GM23338 (cell line): Measurements from ENCODE around the gene NR5A2. TPM values are rescaled to one million over a fixed set of nuclear protein-coding genes. Genes with fewer than 3 reads are reported as not detected.

Experiments
- ATAC-seq: fragments of 200-7000 bp; cut with Tn5 transposase; 3 replicates; pipeline ENCODE4 v1.9.1; 2020
- DNase-seq: peaks from one replicate; pipeline ENCODE4 v3.0.0-alpha.2; 2015; ENCODE audit warnings: low spot score
- H2AFZ ChIP-seq: fragments of 200-600 bp; sonication (generic); 2 replicates; pipeline ENCODE4 v1.8.0; 2016; ENCODE audit warnings: antibody characterized with exemption, mild to moderate bottlenecking, moderate library complexity
- H3F3A ChIP-seq: fragments of 200-600 bp; sonication (generic); replicated peaks from 2 replicates; pipeline ENCODE4 v1.8.0; 2017; ENCODE audit warnings: antibody characterized with exemption, mixed run types, low read depth
- H3K27ac ChIP-seq: fragments of 200-600 bp; sonication (generic); 2 replicates; pipeline ENCODE4 v1.6.1; 2016; ENCODE audit warnings: low read depth
- H3K27me3 ChIP-seq: fragments of 200-600 bp; sonication (generic); 2 replicates; pipeline ENCODE4 v1.8.0; 2016; ENCODE audit warnings: mild to moderate bottlenecking, mixed run types, moderate library complexity; ENCODE audit not compliant: insufficient read depth
- H3K36me3 ChIP-seq: fragments of 200-600 bp; sonication (generic); 2 replicates; pipeline ENCODE4 v1.8.0; 2016; ENCODE audit warnings: mild to moderate bottlenecking; ENCODE audit not compliant: insufficient read depth
- H3K4me1 ChIP-seq: fragments of 200-600 bp; sonication (generic); 2 replicates; pipeline ENCODE4 v1.8.0; 2016; ENCODE audit warnings: mild to moderate bottlenecking, moderate library complexity; ENCODE audit not compliant: insufficient read depth
- H3K4me2 ChIP-seq: fragments of 200-600 bp; sonication (generic); 2 replicates; pipeline ENCODE4 v1.7.1; 2017; ENCODE audit warnings: mixed run types
- H3K4me3 ChIP-seq: fragments of 200-600 bp; sonication (generic); 2 replicates; pipeline ENCODE4 v1.6.1; 2016; ENCODE audit warnings: mixed run types
- H3K79me2 ChIP-seq: fragments of 200-600 bp; sonication (generic); replicated peaks from 2 replicates; pipeline ENCODE4 v1.8.0; 2017; ENCODE audit warnings: mild to moderate bottlenecking; ENCODE audit not compliant: insufficient read depth
- H3K9me2 ChIP-seq: fragments of 200-600 bp; sonication (generic); 2 replicates; pipeline ENCODE4 v1.8.0; 2017; ENCODE audit not compliant: insufficient read depth
- H4K20me1 ChIP-seq: fragments of 200-600 bp; sonication (generic); replicated peaks from 2 replicates; pipeline ENCODE4 v1.8.0; 2017; ENCODE audit warnings: mild to moderate bottlenecking; ENCODE audit not compliant: insufficient read depth
- H3K27ac Mint-ChIP-seq: 2 replicates; pipeline ENCODE4 v1.8.0; 2020; ENCODE audit warnings: inconsistent platforms, mild to moderate bottlenecking, moderate library complexity, mixed read lengths
- H3K27me3 Mint-ChIP-seq: 3 replicates; pipeline ENCODE4 v1.8.0; 2022; ENCODE audit warnings: low read depth, mild to moderate bottlenecking, moderate library complexity, mixed read lengths, inconsistent platforms; ENCODE audit not compliant: insufficient read depth, poor library complexity
- H3K36me3 Mint-ChIP-seq: 3 replicates; pipeline ENCODE4 v1.8.0; 2021; ENCODE audit warnings: low read depth, mild to moderate bottlenecking, inconsistent platforms, moderate library complexity, mixed read lengths
- H3K4me1 Mint-ChIP-seq: 3 replicates; pipeline ENCODE4 v1.8.0; 2020; ENCODE audit warnings: mild to moderate bottlenecking, inconsistent platforms, mixed read lengths
- H3K4me3 Mint-ChIP-seq: 3 replicates; pipeline ENCODE4 v1.8.0; 2021; ENCODE audit warnings: moderate library complexity, mild to moderate bottlenecking, inconsistent platforms, mixed read lengths
- H3K9me3 Mint-ChIP-seq: 3 replicates; pipeline ENCODE4 v1.8.0; 2020; ENCODE audit warnings: moderate library complexity, mild to moderate bottlenecking, inconsistent platforms, mixed read lengths
- CREB1 ChIP-seq: fragments of 250-450 bp; sonication (Bioruptor Pico); IDR thresholded peaks from 2 replicates; pipeline ENCODE4 v1.5.0; 2020; ENCODE audit warnings: low read depth, mild to moderate bottlenecking, moderate library complexity
- CTCF ChIP-seq, 2 experiments: fragments of 200-600 bp in 1 of 2; sonication (generic) in 1 of 2; conservative IDR thresholded peaks; 2 replicates each; pipeline versions ENCODE4 v1.5.1 to v1.6.1; 2016 to 2017; ENCODE audit warnings: antibody characterized with exemption in 2 of 2, low read depth in 2 of 2, mild to moderate bottlenecking in 2 of 2, moderate library complexity in 1 of 2
- ETS1 ChIP-seq: IDR thresholded peaks from 2 replicates; pipeline ENCODE4 v1.6.1; 2016; ENCODE audit warnings: antibody characterized with exemption
- EZH2 ChIP-seq: fragments of 200-600 bp; sonication (generic); IDR thresholded peaks from one replicate; pipeline ENCODE4 v1.8.0; 2017; ENCODE audit warnings: antibody characterized with exemption, mild to moderate bottlenecking, low read depth; ENCODE audit not compliant: unreplicated experiment
- EZH2phosphoT487 ChIP-seq: fragments of 200-600 bp; sonication (generic); IDR thresholded peaks from one replicate; pipeline ENCODE4 v1.8.1; 2018; ENCODE audit warnings: antibody characterized with exemption; ENCODE audit not compliant: unreplicated experiment
- JUNB ChIP-seq: IDR thresholded peaks from one replicate; pipeline ENCODE4 v1.6.1; 2016; ENCODE audit warnings: antibody characterized with exemption; ENCODE audit not compliant: unreplicated experiment
- NANOG ChIP-seq: IDR thresholded peaks from 2 replicates; pipeline ENCODE4 v1.6.1; 2016; ENCODE audit warnings: antibody characterized with exemption, borderline replicate concordance
- POLR2AphosphoS5 ChIP-seq: IDR thresholded peaks from 2 replicates; pipeline ENCODE4 v1.6.1; 2016; ENCODE audit warnings: antibody characterized with exemption, low read depth
- REST ChIP-seq: IDR thresholded peaks from one replicate; pipeline ENCODE4 v1.6.1; 2018; ENCODE audit warnings: antibody characterized with exemption; ENCODE audit not compliant: unreplicated experiment
- STAT1 ChIP-seq: IDR thresholded peaks from one replicate; pipeline ENCODE4 v1.6.1; 2016; ENCODE audit warnings: antibody characterized with exemption; ENCODE audit not compliant: unreplicated experiment
- ZNF114 ChIP-seq: fragments of 250-450 bp; sonication (Bioruptor Pico); IDR thresholded peaks from 2 replicates; pipeline ENCODE4 v1.5.0; 2020; ENCODE audit warnings: mild to moderate bottlenecking, moderate library complexity
- ZNF331 ChIP-seq: fragments of 250-450 bp; sonication (Bioruptor Pico); IDR thresholded peaks from 2 replicates; pipeline ENCODE4 v1.5.0; 2020; ENCODE audit warnings: low read depth, mild to moderate bottlenecking, moderate library complexity
- ZNF462 ChIP-seq: fragments of 250-450 bp; sonication (Bioruptor Pico); IDR thresholded peaks from 2 replicates; pipeline ENCODE4 v1.5.0; 2020; ENCODE audit warnings: mild to moderate bottlenecking, moderate library complexity
- polyA plus RNA-seq: library from polyadenylated mRNA; unstranded; fragments of >200 nt; fragmentation: Nextera tagmentation; extraction: Ambion mirVana; gene quantifications from 2 replicates; pipeline ENCODE4 v1.2.1, GENCODE V29; 2016
- total RNA-seq: library from RNA; depleted of rRNA; stranded (reverse); fragments of >200 nt; shearing (Covaris generic); gene quantifications from 2 replicates; pipeline ENCODE4 v1.2.3, GENCODE V29; 2014

The NR5A2 gene
- total and polyA plus RNA-seq, 2 experiments from 2014 or later, result 4.4 to 13.1 TPM

GRCh38 chr1:200162258-200162657, 134.7 kb downstream of the NR5A2 start:
- Mint-ChIP-seq H3K27me3 (no peaks in the 10 kb centered on the region), H3K27ac (no peak overlapping the region), H3K4me3 (no peak overlapping the region), H3K4me1 (peaks cover 17% of the 10 kb centered on the region), H3K9me3 (no peaks in the 10 kb centered on the region), H3K36me3 (no peaks in the 10 kb centered on the region)
- Histone ChIP-seq H3K4me1 (peaks cover 3% of the 10 kb centered on the region; the same call in 1 of the 2 replicates), H3K27ac (no peak overlapping the region), H2AFZ (no peak overlapping the region), H3K36me3 (no peaks in the 10 kb centered on the region), H3F3A (no peaks in the 10 kb centered on the region), H3K9me2 (no peaks in the 10 kb centered on the region), H4K20me1 (0 out of 2 replicates have a peak, but pooled peaks cover 2% of the 10 kb centered on the region), H3K27me3 (no peaks in the 10 kb centered on the region), H3K4me3 (no peak overlapping the region), H3K79me2 (no peaks in the 10 kb centered on the region), H3K4me2 (no peak overlapping the region)
- no peak for DNase-seq
- TF ChIP-seq JUNB (no peak), ZNF331 (CRISPR knock-in tag) (no peak), REST (no peak), CTCF (conservative IDR thresholded peaks at IDR 0.05; ENCODE audit: low read depth in 2 of 2) (no peak), EZH2phosphoT487 (no peak), ETS1 (no peak), STAT1 (no peak), CREB1 (CRISPR knock-in tag) (no peak), ZNF114 (CRISPR knock-in tag) (no peak), NANOG (no peak), POLR2AphosphoS5 (no peak), ZNF462 (CRISPR knock-in tag) (no peak), EZH2 (no peak)
- ATAC-seq, result no peak
